T1000 (cell line): ENCODE results near the gene CFAP210.
"Not testable (repeated sequence)": the region's sequence is repeated elsewhere in the genome, so short reads cannot be mapped to it uniquely, and the experiment has no call there.

Experiments
- DNase-seq: peaks from one replicate; lab custom pipeline; 2025; ENCODE audit warnings: mixed read lengths; lab: John Stamatoyannopoulos, UW

CFAP210 gene

DNA sequence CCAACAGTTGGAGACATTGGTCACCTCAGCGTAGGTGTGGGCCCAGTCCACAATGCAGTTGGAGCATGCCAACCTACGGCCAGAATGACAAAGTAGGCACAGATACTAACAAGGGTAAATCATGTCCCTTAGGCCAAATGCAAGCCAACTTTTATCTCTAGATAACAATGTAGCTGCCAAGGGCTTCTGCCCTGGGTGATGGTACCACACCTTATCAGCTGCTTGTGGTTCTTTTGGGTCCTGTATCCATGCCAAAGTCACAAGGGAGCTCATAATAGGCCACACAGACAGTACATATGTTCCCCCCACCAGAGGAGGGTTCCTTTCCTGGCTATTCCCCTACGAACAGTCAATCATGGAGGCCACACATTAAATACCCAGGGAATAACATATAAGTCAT, 19.1 kb upstream of the CFAP210 start:
- no peak for DNase-seq

DNA sequence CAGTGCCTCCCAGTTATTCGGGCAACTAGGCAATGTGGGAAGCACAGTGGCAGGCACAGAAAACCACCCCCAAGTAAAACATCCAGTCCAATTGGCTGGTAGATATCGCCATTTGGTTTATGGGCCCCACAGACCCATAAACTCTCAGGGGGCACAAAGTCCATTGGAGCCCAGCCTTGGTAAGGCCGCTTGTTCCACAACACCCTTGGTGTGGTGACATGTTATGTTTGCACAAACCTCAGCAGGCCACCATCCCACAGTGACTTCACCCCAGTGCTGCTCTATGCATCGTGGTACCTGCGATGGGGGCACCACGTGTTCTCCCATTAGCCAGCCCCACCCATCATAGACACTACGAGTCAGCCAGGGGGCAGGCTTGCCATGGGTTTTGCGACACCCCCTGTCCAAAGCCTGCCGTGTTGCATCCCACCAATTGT, 18.6 kb upstream of the CFAP210 start:
- DNase-seq, result no peak

DNA sequence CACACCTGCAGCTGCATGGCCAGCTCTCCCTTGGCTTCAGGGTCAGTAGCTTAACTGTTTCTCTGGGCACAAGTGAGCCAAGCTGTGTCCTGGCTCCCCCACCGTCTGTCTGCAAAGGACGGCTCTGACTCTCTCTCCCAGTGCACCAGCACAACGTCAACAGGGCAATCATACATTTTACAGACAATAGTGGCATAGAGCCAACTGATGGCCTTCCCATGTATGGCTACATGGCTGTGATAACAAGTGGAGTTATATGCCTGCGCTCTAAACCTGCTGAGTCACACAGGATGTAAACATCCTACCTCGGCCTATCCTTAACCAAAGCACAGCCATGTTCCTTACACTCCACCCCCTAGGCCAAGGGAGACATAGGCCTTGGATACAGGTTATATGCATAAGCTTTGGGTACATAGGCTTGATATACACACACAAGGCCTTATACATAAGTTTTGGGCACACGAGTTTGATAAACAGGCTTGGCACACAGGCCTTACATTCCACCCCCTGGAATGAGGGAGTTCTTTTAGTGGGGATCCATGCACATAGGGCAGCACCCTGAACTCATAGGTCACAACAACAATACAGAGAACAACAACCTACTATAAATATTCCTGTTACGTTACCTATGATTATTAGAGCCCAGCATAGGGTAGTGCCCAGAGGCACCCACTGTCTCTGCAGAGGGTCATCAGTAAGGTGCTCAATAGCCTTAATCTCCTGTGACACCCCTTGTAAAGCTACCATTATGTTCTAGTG, 17.7 kb upstream of the CFAP210 start:
- no peak for DNase-seq

DNA sequence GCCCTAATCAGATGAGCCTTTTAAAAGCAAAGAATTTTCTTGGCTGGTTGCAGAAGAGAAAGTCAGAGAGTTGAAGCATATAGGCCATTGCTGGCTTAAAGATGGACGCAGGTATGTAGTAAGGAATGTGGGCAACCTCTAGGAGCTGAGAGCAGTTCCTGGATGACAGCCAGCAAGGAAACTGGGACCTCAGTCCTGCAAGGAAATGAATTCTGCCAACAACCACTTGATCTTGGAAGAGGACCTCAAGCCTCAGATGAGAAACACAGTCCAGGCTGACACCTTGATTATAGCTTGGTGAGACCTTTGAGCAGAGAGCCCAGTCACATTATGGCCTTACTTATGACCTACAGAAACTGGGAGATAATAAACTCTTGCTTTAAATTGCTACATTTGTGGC, 15.8 kb upstream of the CFAP210 start:
- no peak for DNase-seq

DNA sequence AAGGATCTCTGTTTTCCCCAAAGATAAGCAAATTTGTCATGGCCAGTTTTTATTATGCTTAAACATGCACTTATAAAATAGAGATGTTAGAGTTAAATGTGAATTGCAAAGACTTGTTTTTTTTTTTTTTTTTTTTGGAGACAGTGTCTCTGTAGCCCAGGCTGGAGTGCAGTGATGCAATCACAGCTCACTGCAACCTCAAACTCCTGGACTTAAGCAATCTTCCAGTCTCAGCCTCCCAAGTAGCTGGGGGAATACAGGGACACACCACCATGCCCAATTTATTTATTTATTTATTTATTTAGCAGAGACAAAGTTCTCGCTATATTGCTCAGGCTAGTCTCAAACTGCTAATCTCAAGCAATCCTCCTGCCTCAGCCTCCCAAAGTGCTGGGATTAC, 15.1 kb upstream of the CFAP210 start:
- no peak for DNase-seq

DNA sequence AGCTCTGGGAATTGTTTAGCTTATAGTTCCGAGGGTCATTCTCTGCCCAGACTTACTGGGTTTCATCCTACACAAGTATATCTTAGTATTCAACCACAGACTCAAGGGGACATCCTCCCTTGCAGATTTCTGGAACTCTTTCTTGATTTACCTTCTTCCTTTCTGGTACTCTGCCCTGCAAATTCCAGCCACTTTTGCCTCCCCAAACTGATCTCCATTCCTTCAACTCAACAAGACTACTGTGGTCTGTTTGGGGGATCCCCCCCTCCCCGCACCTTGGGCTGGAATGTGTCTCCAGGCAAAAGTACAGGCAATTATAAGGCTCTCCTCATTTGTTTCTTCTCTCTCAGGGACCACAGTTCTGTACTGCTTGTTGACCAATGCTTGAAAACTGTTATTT, 13.4 kb upstream of the CFAP210 start:
- no peak for DNase-seq

DNA sequence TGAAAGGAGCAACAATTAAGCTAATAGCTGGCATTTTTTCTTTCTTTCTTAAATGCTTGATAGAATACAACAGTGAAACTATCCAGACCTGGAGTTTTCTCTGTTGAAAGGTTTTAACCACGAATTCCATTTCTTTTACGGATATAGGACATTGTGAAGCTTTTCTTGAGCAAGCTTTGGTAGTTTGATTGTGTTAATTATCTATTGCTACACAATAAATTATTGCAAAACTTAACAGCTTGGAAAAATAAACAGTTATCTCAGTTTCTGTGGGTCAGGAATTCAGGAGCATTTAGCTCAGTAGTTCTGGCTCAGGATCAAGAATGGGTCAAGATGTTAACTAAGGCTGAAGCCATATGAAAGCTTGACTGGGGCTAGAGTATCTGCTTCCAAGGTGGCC, 11.7 kb upstream of the CFAP210 start:
- no peak for DNase-seq

DNA sequence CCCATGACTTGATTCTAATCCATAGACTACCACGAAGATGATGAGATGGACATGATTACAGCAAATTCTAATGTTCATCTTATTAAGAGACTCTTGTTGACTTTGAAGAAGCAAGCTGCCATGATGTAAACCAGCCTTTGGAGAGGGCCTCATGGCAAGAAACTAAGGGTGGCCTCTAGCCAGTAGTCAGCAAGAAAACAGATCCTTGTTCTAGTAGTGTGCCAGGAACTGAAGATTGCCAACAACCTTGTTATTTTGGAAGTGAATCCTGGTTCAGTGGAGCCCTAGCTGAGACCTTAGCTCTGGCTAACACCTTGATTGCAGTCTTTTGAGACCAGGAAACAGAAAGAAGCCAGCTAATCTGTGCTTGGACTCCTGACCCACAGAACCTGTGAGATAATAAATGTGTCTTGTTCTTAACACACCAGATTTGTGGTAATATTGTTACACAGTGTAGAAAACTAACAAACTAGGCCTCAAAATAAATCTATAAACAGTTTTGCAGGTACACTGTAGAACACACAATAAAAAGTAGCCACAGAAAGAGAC, 10.0 kb upstream of the CFAP210 start:
- DNase-seq, result no peak

DNA sequence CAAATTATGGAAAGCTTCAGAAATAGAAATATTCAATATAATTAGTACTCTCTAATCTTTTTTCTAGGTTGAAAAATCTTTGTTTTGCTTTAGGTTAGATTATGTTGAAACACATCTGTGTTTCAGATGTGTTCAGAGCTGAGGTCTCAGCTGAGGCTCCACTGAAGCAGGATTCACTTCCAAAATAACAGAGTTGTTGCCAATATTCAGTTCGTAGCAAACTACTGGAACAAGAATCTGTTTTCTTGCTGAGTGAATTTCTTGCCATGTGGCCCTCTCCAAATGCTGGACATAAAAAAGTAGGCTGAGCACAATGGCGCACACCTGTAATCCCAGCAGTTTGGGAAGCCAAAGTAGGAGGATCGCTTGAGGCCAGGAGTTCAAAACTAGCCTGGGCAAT, 8.8 kb upstream of the CFAP210 start:
- DNase-seq, result no peak

DNA sequence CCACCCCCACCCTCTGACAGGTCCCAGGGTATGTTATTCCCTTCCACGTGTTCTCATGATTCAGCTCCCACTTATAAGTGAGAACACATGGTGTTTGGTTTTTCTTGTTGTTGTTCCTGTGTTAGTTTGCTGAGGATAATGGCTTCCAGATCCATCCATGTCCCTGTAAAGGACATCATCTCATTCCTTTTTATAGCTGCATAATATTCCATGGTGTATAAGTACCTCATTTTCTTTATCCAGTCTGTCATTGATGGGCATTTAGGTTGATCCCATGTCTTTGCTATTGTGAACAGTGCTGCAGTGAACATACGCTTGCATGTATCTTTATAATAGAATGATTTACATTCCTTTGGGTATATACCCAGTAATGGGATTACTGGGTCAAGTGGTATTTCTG, 5.0 kb upstream of the CFAP210 start:
- not testable (repeated sequence) for DNase-seq

DNA sequence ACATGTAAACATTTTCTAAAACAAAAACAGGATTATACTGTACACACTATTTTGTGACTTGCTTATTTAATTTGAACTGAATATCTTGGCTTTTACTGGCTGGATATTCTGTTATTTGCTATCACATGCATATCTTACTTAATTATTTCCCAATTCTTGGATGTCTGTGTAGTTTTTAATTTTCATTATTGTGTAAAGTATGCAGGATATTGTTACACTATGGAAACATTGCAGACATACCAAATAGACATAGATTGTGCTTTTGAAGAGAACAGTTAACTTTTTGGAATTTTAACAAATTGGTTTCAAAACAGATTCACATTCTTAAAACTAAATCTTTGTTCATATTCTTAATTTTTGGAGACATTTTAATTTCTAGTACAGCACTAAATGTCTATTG, 2.2 kb upstream of the CFAP210 start:
- no peak for DNase-seq

DNA sequence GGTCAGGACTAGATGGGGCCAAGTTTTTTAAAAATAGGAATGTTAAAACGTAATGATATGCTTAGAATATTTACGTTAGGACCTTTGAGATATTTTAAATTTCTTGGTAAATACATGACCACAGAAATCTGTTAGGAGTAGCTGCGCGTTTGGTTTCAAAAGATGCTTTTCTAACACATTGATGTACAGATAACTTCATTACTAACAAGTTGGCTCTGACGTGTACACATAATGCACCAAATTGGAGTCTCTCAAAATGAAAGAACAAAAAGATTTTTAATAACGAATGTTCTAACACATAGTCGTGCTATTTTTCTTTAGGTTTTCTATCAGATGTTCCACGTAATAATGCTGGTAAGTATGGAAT, 672 bp upstream of the CFAP210 start:
- DNase-seq, result no peak

DNA sequence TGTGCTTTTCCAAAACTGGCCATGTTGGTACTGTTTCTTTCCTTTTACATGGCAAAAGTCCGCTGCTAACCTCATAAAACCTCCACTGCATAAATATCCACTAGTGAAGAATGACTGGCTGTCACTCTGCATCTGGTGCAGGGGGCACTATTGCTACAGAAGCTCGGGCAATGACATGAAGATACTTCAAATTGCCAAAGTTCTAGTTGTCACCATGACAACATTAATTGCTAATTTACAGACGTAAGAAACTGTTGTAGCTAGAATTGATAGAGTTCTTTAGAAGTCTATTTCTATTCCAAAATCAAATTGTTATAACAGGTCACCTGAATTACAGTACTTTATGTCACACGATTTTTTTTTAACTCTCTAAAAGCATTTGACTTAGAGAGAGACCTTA, 845 bp downstream of the CFAP210 start:
- DNase-seq, result no peak

DNA sequence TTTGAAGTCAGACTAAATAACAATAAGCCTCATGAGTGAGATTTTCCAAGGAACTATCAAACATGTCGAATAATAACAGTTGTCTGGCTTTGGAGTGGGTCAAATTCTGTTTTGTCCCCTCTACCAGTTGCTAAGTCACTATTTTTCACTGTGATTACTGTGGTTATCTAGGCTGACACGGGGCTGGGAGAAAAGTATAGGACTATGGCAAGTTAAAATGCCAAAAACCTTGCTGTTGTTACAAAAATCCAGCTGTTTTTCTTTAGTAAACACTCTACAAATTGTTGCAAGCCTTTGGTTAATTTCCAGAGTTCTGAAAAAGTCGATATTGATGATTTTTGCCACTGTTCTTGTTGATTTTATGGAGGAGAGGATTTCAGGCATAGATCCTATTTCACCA, 1.5 kb downstream of the CFAP210 start:
- no peak for DNase-seq

DNA sequence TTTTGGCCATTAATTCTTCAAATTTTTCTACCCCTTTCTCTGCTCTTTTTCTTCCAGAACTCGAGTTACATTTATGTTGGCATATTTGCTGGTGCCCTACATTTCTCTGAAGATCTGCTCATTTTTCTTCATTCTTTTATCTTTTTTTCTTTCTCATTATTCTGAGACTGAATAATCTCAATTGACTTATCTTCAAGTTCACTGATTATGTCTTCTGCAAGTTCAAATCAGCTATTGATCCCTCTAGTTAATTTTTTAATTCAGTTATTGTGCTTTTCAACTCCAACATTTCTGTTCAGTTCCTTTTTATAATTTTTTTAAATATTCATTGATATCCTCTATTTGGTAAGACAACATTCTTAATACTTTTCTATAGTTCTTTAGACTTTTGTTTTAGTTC, 3.2 kb downstream of the CFAP210 start:
- DNase-seq, result no peak

DNA sequence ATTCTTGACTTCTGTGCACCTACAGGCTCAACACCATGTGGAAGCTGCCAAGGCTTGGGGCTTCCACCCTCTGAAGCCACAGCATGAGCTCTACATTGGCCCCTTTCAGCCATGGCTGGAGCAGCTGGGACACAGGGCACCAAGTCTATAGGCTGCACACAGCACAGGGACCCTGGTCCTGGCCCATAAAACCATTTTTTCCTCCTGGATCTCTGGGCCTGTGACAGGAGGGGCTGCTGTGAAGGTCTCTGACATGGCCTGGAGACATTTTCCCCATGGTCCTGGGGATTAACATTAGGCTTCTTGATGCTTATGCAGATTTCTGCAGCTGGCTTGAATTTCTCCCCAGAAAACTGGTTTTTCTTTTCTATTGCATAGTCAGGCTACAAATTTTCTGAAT, 6.3 kb downstream of the CFAP210 start:
- not testable (repeated sequence) for DNase-seq

DNA sequence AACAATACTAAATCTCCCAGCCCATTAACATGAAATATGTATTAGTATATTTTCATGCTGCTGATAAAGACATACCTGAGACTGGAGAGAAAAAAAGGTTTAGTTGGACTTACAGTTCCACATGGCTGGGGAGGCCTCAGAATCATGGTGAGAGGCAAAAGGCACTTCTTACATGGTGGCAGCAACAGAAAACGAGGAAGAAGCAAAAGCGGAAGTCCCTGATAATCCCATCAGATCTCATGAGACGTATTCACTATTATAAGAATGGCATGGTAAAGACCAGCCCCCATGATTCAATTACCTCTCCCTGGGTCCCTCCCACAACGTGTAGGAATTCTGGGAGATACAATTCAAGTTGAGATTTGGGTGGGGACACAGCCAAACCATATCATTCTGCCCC, 7.4 kb downstream of the CFAP210 start:
- DNase-seq, result not testable (repeated sequence)

DNA sequence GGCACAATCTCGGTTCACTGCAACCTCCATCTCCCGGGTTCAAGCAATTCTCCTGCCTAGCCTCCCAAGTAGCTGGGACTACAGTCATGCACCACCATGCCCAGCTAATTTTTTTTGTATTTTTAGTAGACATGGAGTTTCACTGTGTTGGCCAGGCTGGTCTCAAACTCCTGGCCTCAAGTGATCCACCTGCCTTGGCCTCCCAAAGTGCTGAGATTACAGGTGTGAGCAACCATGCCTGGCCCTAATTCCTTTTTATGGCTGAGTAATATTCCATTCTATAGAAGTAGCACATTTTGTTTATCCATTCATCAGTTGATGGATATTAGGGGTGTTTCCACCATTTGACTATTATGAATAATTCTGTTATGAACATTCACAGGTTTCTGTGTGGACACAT, 9.5 kb downstream of the CFAP210 start:
- DNase-seq, result not testable (repeated sequence)

DNA sequence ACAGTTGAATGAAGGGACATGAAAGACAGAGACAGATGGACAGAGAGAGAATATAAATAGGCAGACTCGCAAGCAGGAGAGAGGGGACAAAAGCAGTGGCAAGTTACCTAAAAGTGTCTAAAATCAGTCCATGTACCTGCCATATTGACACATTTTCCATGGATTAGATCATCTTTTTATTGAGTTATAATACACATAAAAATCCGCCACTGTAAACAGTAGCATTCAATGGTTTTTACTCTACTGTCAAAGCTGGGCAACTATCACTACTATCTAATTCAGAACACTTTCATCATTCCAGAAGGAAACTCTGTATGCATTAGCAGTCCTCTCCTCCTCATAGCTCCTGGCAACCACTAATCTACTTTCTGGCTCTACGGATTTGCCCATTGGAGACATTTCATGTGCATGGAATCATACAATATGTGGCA, 10.1 kb downstream of the CFAP210 start:
- no peak for DNase-seq

DNA sequence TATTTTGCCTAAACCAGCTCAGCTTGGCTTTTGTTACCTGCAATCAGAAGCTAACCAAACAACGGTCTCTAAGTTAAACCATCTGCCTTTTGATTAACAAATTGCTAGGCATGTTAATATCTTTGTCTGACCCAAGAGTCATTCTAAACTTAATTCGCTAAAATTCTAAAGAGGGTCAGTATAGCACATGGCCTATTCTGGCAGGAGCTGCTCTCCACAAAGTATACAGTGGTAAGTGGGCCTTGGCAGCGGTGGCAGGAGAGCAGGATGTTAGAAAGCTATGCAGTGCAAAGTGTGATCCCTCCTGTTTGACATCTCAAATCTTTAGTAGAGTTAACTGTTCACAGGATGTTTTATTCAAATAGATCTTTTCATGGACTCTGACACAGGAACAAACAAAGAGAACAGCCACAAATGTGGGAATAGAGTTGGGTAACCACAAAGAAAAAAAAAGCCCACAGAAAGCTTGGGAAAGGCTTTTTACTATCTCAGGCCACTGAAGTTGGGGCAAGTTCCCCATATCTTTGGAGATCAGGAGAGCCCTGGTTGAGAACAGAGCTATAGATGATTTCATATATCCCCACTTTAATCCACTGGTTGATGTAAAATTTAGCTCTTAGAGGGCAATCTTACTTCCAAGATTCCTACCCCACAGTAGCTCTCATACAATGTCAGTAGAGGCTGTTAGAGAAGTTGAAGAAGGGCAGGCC, 10.6 kb downstream of the CFAP210 start:
- DNase-seq, result no peak

DNA sequence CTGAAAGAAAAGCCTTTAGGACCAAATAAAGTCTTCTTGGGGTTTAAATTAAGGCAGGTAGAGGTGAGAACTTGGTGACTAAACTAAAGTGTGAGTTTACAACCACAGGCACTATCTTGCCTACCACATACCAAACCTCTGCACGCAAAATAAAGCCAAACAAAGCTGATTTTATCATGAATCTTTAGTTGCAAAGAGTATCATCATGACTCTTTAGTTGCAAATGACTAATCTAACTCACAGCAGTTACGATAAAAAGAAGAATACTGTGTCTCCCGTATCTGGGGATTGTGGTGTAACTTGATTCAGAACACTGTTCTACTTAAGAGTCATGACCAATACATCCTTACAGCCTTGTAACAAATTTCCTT, 11.2 kb downstream of the CFAP210 start:
- no peak for DNase-seq

DNA sequence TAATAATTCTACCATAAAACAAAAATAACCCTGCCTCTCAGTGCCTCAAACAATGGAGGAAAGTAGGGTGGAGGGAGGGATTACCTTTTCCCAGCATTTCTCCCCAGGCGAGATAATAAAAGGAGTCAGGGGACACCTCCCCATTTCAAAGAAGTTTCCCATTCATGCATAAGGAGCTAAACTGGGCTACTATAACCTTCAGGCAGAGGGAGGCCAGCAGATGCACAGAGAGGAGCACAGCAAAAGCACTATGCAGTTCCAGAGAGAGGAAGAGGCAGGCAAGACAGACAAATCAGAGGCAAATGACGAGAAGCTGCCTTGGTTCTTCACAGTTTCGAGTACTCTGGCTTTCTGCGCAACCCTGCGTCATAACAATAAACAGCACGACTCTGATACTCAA, 17.4 kb downstream of the CFAP210 start:
- no peak for DNase-seq

DNA sequence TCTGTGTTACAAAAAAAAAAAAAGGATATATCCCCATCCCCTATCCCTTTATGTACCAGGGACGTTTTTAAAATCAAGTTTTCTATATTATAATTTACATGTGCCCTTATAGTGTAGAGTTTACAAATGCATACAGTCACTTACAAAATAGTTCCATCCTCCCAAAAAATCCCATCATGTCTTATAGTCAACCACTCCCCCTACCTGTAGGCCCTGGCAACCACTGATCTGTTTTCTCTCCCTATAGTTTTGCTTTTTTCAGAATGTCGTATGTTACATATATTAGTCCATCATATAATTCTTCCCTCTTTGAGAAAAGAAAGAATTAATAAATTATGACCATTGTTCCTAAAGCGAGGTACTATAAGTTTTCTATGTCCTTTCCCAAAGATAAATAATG, 17.8 kb downstream of the CFAP210 start:
- DNase-seq, result no peak

DNA sequence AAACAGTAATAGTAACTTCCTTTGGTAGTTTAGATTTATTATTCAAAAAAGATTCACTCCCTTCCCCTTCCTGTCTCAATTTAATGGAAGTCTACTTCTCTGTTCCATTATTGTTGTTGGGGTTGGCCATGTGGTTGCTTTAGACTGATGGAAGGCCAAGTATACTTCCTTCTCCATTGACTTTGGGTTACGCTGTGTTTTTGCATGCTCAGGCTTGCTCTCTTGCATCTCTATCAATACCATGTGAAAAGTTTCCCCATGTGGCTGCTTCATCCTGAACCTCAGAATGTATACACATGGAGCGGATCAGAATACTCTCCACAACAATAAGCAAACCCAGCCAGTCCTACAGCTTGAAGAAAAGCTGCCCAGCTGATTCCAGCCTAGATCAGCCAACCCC, 20.3 kb downstream of the CFAP210 start:
- DNase-seq, result no peak
